WERI-Rb-1 (cell line): Measurements from ENCODE around the gene HDAC9.

Source experiments
- DNase-seq: peaks from one replicate; pipeline ENCODE4 v3.0.0-alpha.2; 2020
- H3K27ac ChIP-seq: fragments of 250-450 bp; sonication (Bioruptor Pico); 2 replicates; pipeline ENCODE4 v1.5.1; 2020; ENCODE audit warnings: mild to moderate bottlenecking, moderate library complexity
- H3K27me3 ChIP-seq: fragments of 250-450 bp; sonication (Bioruptor Pico); 2 replicates; pipeline ENCODE4 v1.5.1; 2021; ENCODE audit warnings: mild to moderate bottlenecking, low read depth, moderate library complexity; ENCODE audit not compliant: insufficient read depth, severe bottlenecking
- H3K36me3 ChIP-seq: fragments of 250-450 bp; sonication (Bioruptor Pico); 2 replicates; pipeline ENCODE4 v1.5.1; 2020; ENCODE audit warnings: mild to moderate bottlenecking, moderate library complexity
- H3K4me3 ChIP-seq: 2 replicates; pipeline ENCODE4 v1.5.1; 2011; ENCODE audit warnings: low read depth, mild to moderate bottlenecking, control low read depth, low read length
- H3K9me3 ChIP-seq: fragments of 250-450 bp; sonication (Bioruptor Pico); 2 replicates; pipeline ENCODE4 v1.5.1; 2021; ENCODE audit warnings: mild to moderate bottlenecking, moderate library complexity; ENCODE audit not compliant: severe bottlenecking
- TF ChIP-seq, protein P1 (sequence below): IDR thresholded peaks from 2 replicates; pipeline ENCODE4 v1.5.1; 2011; ENCODE audit warnings: low read depth, mild to moderate bottlenecking, control low read depth, inconsistent platforms, low read length

The HDAC9 gene

DNA sequence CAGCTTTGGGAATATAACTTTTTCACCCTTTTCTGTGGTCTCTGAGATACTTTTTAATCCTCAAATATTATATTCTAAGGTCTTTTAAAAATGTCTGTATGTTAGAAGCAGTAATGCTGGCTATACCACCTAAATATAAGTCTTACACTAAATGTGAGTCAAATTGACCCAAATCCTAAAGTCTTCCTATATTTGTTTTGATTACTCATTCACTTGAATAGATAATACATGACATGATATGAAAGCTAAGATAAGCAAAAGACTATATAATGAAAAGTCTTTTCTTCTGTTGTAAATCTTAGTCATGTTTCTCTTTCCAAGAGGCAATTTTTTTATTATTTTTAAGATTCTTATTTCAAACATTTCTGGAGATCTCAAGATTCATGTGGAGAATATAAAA lies 64.2 kb downstream of the HDAC9 start:
- Histone ChIP-seq H3K27me3 (no peaks in the 10 kb centered on the region), H3K9me3 (no peaks in the 10 kb centered on the region), H3K36me3 (no peaks in the 10 kb centered on the region), H3K27ac (no peak overlapping the region), H3K4me3 (no peak overlapping the region)
- TF ChIP-seq, protein P1, sequence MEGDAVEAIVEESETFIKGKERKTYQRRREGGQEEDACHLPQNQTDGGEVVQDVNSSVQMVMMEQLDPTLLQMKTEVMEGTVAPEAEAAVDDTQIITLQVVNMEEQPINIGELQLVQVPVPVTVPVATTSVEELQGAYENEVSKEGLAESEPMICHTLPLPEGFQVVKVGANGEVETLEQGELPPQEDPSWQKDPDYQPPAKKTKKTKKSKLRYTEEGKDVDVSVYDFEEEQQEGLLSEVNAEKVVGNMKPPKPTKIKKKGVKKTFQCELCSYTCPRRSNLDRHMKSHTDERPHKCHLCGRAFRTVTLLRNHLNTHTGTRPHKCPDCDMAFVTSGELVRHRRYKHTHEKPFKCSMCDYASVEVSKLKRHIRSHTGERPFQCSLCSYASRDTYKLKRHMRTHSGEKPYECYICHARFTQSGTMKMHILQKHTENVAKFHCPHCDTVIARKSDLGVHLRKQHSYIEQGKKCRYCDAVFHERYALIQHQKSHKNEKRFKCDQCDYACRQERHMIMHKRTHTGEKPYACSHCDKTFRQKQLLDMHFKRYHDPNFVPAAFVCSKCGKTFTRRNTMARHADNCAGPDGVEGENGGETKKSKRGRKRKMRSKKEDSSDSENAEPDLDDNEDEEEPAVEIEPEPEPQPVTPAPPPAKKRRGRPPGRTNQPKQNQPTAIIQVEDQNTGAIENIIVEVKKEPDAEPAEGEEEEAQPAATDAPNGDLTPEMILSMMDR, result no peak
- no peak for DNase-seq

DNA sequence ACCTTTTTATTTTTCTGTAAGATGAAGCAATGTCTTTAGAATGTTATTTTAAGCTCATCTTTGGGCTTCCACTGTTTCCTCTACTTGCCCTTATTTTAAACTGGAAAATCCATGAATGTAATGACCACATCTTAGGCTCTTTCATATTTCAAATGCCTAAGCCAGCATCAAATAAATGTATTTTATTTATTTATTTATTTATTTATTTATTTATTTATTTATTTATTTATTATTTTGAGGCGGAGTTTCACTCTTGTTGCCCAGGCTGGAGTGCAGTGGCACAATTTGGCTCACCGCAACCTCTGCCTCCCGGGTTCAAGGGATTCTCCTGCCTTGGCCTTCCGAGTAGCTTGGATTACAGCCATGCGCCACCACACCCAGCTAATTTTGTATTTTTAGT lies 69.2 kb downstream of the HDAC9 start:
- Histone ChIP-seq H3K9me3 (no peaks in the 10 kb centered on the region), H3K27ac (no peak overlapping the region), H3K36me3 (no peaks in the 10 kb centered on the region), H3K4me3 (no peak overlapping the region), H3K27me3 (no peaks in the 10 kb centered on the region)
- no peak for DNase-seq
- TF ChIP-seq, protein P1, result no peak

DNA sequence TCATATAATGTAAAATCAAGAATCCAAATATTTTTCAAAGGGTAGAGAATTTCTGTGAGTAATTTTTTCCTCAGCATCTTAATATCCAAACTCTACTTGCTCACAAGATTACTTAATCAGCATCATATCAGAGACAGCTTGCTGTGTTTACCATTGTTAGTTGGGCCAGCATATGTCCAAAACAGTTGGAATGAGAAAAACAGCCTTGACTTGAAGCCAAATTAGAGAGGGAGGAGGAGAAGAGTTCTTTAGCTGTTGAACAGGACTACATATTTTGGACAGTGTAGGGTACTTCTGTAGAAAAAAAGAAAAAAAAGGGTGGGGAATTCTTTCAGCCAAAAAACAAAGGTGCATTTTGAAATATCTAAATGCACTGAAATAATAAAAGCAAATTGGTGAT lies 69.8 kb downstream of the HDAC9 start:
- Histone ChIP-seq H3K27ac (no peak overlapping the region), H3K27me3 (no peaks in the 10 kb centered on the region), H3K36me3 (no peaks in the 10 kb centered on the region), H3K9me3 (no peaks in the 10 kb centered on the region), H3K4me3 (no peak overlapping the region)
- no peak for DNase-seq
- TF ChIP-seq, protein P1, result no peak

DNA sequence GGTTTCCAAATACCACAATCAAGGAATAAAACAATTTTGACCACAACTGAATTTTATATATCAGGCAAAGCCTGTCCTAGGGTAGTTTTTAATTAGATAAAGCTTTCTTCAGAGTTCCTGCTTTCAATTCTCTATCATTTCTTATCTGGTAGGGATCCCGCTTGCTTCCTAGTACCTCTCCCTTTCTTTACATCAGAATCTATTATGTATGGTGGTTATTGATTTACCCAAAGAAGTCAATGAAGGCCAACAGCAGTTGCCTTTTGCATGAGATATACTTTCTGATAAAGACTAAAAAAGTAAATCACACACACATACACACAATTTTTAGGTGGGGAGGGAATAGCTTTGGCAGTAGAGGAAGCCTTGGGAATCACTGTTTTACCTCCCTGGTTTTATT lies 70.7 kb downstream of the HDAC9 start:
- H3K9me3 ChIP-seq, result no peaks in the 10 kb centered on the region
- H3K27ac ChIP-seq, result no peak overlapping the region
- no peak for DNase-seq
- no peaks in the 10 kb centered on the region for H3K36me3 ChIP-seq
- TF ChIP-seq, protein P1, result no peak
- no peaks in the 10 kb centered on the region for H3K27me3 ChIP-seq
- no peak overlapping the region for H3K4me3 ChIP-seq

DNA sequence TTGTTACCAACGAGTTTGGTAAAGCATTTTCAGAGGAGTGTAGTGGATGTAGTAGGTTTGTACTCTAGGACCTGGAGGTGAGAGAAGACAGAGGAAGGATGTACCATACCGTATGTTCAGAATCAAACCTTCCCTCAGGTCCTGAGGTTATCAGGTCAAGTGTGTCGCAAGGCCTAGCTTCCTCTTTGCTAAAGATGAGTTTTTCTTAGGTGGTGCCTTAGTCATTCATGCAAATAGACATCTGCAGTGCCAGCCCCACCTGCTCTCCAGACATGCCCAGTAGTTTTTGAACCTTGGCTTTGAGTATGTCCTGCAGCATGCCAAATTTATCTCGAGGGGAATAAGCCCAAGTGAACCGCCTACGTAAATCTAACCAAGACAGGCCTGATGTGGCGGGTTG lies 71.3 kb downstream of the HDAC9 start:
- no peak for DNase-seq
- Histone ChIP-seq H3K27me3 (no peaks in the 10 kb centered on the region), H3K27ac (no peak overlapping the region), H3K36me3 (no peaks in the 10 kb centered on the region), H3K9me3 (no peaks in the 10 kb centered on the region), H3K4me3 (no peak overlapping the region)
- TF ChIP-seq, protein P1, result no peak

DNA sequence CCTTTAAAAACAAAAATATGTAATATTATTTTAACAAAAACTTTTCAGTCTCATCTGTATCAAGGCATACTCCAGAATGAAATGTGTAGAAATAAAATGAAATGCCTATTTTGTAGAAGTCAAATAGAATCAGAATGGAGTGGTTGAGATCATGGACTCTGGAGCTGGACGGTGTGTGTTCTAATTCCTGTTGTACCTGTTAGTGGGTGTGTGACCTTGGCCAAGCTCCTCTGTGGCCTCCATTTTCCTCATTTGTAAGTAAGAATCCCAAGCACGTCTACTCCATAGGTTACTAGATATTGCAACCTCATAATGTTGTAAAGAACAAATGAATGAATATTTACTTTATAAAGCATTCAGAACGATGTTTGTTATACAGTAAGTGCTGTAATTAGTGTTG lies 74.9 kb downstream of the HDAC9 start:
- DNase-seq, result no peak
- Histone ChIP-seq H3K9me3 (no peaks in the 10 kb centered on the region), H3K36me3 (no peaks in the 10 kb centered on the region), H3K4me3 (no peak overlapping the region), H3K27ac (no peak overlapping the region), H3K27me3 (no peaks in the 10 kb centered on the region)
- TF ChIP-seq, protein P1, result no peak
